Liver (tissue), 9 donors: ENCODE results near the gene WNT1. TPM values are rescaled to one million over a fixed set of nuclear protein-coding genes. Genes with fewer than 3 reads are reported as not detected.

Experiments used
- DNase-seq: peaks from one replicate; pipeline ENCODE4 v3.0.0-alpha.2; 2017; ENCODE audit warnings: low spot score
- H3K27ac ChIP-seq, 2 donors: one replicate each; pipeline ENCODE4 v1.7.0; 2013; ENCODE audit warnings: inconsistent platforms in 2 of 2, low read length in 2 of 2, control low read depth in 1 of 2, low read depth in 1 of 2, mild to moderate bottlenecking in 1 of 2
- H3K27me3 ChIP-seq, 4 donors: one replicate each; pipeline versions ENCODE4 v1.6.1 to v1.7.0; 2013; ENCODE audit warnings: low read length in 3 of 4, inconsistent platforms in 1 of 4, mild to moderate bottlenecking in 1 of 4, moderate library complexity in 1 of 4; ENCODE audit not compliant: control insufficient read depth in 4 of 4, insufficient read depth in 4 of 4
- H3K36me3 ChIP-seq, 4 donors: one replicate each; pipeline versions ENCODE4 v1.6.1 to v1.7.0; 2013; ENCODE audit warnings: low read length in 3 of 4, mild to moderate bottlenecking in 3 of 4, low read depth in 1 of 4, moderate library complexity in 1 of 4; ENCODE audit not compliant: control insufficient read depth in 4 of 4, insufficient read depth in 3 of 4
- H3K4me1 ChIP-seq, 4 donors: one replicate each; pipeline versions ENCODE4 v1.6.1 to v1.7.0; 2013; ENCODE audit warnings: low read length in 3 of 4, mild to moderate bottlenecking in 3 of 4, moderate library complexity in 1 of 4; ENCODE audit not compliant: control insufficient read depth in 4 of 4, insufficient read depth in 4 of 4
- H3K4me3 ChIP-seq, 3 donors: one replicate each; pipeline versions ENCODE4 v1.6.1 to v1.7.0; 2013; ENCODE audit warnings: low read length in 3 of 3, control low read depth in 1 of 3, low read depth in 1 of 3, mild to moderate bottlenecking in 1 of 3
- H3K9ac ChIP-seq, 2 donors: one replicate each; pipeline ENCODE4 v1.7.0; 2013; ENCODE audit warnings: low read length in 2 of 2, mild to moderate bottlenecking in 2 of 2, moderate library complexity in 2 of 2, control low read depth in 1 of 2, low read depth in 1 of 2
- H3K9me3 ChIP-seq, 4 donors: one replicate each; pipeline versions ENCODE4 v1.6.1 to v1.7.0; 2013; ENCODE audit warnings: low read length in 3 of 4; ENCODE audit not compliant: control insufficient read depth in 4 of 4
- ATF3 ChIP-seq: IDR thresholded peaks from 2 replicates; pipeline ENCODE4 v1.6.1; 2016; ENCODE audit warnings: antibody characterized with exemption
- CTCF ChIP-seq: fragments of 150-350 bp; IDR thresholded peaks from 2 replicates; pipeline ENCODE4 v1.5.1; 2017; ENCODE audit warnings: improper control_type of control experiment, low read depth, low read length; ENCODE audit not compliant: missing input control
- EGR1 ChIP-seq, 2 donors: IDR thresholded peaks; 2 replicates each; pipeline ENCODE4 v1.6.1; 2016 to 2018; ENCODE audit warnings: antibody characterized with exemption in 2 of 2, low read depth in 2 of 2
- FOXA1 ChIP-seq: IDR thresholded peaks from 2 replicates; pipeline ENCODE4 v1.6.1; 2016; ENCODE audit warnings: antibody characterized with exemption
- GABPA ChIP-seq, 2 donors: IDR thresholded peaks in 1 of 2; conservative IDR thresholded peaks in 1 of 2; 2 replicates each; pipeline ENCODE4 v1.6.1; 2016; ENCODE audit warnings: antibody characterized with exemption in 2 of 2, mild to moderate bottlenecking in 1 of 2, moderate library complexity in 1 of 2
- HNF4A ChIP-seq, 2 donors: conservative IDR thresholded peaks; 2 replicates each; pipeline ENCODE4 v1.6.1; 2016; ENCODE audit warnings: antibody characterized with exemption in 2 of 2, mild to moderate bottlenecking in 2 of 2
- JUND ChIP-seq, 2 donors: IDR thresholded peaks; 2 replicates each; pipeline ENCODE4 v1.6.1; 2016; ENCODE audit warnings: antibody characterized with exemption in 2 of 2
- NR2F2 ChIP-seq: IDR thresholded peaks from 2 replicates; pipeline ENCODE4 v1.6.1; 2016; ENCODE audit warnings: antibody characterized with exemption
- REST ChIP-seq: IDR thresholded peaks from 2 replicates; pipeline ENCODE4 v1.6.1; 2016; ENCODE audit warnings: antibody characterized with exemption, mild to moderate bottlenecking
- RXRA ChIP-seq, 2 donors: IDR thresholded peaks; 2 replicates each; pipeline ENCODE4 v1.6.1; 2017 to 2018; ENCODE audit warnings: antibody characterized with exemption in 2 of 2, mild to moderate bottlenecking in 1 of 2
- TAF1 ChIP-seq: conservative IDR thresholded peaks from 2 replicates; pipeline ENCODE4 v1.6.1; 2016; ENCODE audit warnings: antibody characterized with exemption, mild to moderate bottlenecking
- ZBTB33 ChIP-seq: IDR thresholded peaks from 2 replicates; pipeline ENCODE4 v1.6.1; 2016; ENCODE audit warnings: antibody characterized with exemption
- WGBS: extraction: QIAGEN DNeasy Blood & Tissue Kit; methylation state at CpG from one replicate; pipeline ENCODE4 v1.1.7; 2013; 5-methylcytosine and 5-hydroxymethylcytosine counted together
- polyA plus RNA-seq, 2 donors: library from polyadenylated mRNA; stranded (reverse) in 1 of 2; unstranded in 1 of 2; fragments of 200-250 nt in 1 of 2; fragments of >200 nt in 1 of 2; fragmentation: Nextera tagmentation in 1 of 2; extraction: Ambion mirVana in 1 of 2; gene quantifications; one replicate each; pipeline versions ENCODE4 v1.2.1 to v1.2.3, GENCODE V29; 2013 to 2015
- total RNA-seq, 2 donors: library from RNA; depleted of rRNA; stranded (reverse); fragments of >200 nt; gene quantifications; one replicate each; pipeline ENCODE4 v1.2.3, GENCODE V29; 2014
- donor health status: healthy.
- donor health status: healthy.
- donor health status: healthy.
- donor health status: healthy.
- donor health status: healthy.

The WNT1 gene
- total and polyA plus RNA-seq, 4 donors: not detected

GRCh38 chr12:48997719-48998496 is 19.8 kb downstream of the WNT1 start:
- no peak for TF ChIP-seq EGR1 (IDR thresholded peaks at IDR 0.05; ENCODE audit: low read depth in 2 of 2)
- no peak for TF ChIP-seq NR2F2
- no peak for TF ChIP-seq TAF1
- TF ChIP-seq ZBTB33: no peak
- TF ChIP-seq REST: no peak
- TF ChIP-seq CTCF: no peak
- TF ChIP-seq HNF4A (conservative IDR thresholded peaks at IDR 0.05): no peak
- TF ChIP-seq GABPA (IDR thresholded peaks at IDR 0.05 in 1 of 2, conservative IDR thresholded peaks at IDR 0.05 in 1 of 2): no peak
- no peak for TF ChIP-seq FOXA1
- no peak for TF ChIP-seq JUND (IDR thresholded peaks at IDR 0.05)
- no peak for TF ChIP-seq ATF3
- no peak for TF ChIP-seq RXRA (IDR thresholded peaks at IDR 0.05)
- Histone ChIP-seq H3K27ac (no peak overlapping the region), H3K27me3 (peaks cover 0 to 4% (median under 1%) of the 10 kb centered on the region in 4 donors), H3K9ac (no peak overlapping the region), H3K4me3 (peak overlapping the region in 2 of 3 donors; percentile 11 to 51), H3K36me3 (peaks cover 2 to 18% (median 12%) of the 10 kb centered on the region in 4 donors), H3K9me3 (no peaks in the 10 kb centered on the region), H3K4me1 (peaks cover 20 to 41% (median 32%) of the 10 kb centered on the region in 4 donors)
- WGBS: 3% methylated on average over 57 of the region's 57 CpGs
- no peak for DNase-seq
